ENCODE results near the gene ACTBL2. TPM values are rescaled to one million over a fixed set of nuclear protein-coding genes. Genes with fewer than 3 reads are reported as not detected.
"Not testable (repeated sequence)": the region's sequence is repeated elsewhere in the genome, so short reads cannot be mapped to it uniquely, and the experiment has no call there.

The ACTBL2 gene
- total RNA-seq, 1 experiment from 2014 or later = not detected

GRCh38 chr5:57527870-57528269 lies 45.3 kb upstream of the ACTBL2 start:
- Histone ChIP-seq H3K36me3 (ENCODE audit: insufficient read depth, low read length, poor library complexity, severe bottlenecking) (no peaks in the 10 kb centered on the region), H3K9me3 (ENCODE audit: low read depth, low read length, poor library complexity, severe bottlenecking) (no peaks in the 10 kb centered on the region), H3K27ac (ENCODE audit: low read depth, low read length, poor library complexity, severe bottlenecking) (no peak overlapping the region), H3K27me3 (replicated peaks; ENCODE audit: insufficient read depth, low read depth, low read length, poor library complexity) (no peaks in the 10 kb centered on the region), H3K4me3 (ENCODE audit: low read depth, low read length, poor library complexity, severe bottlenecking) (no peak overlapping the region), H3K4me1 (ENCODE audit: insufficient read depth, low read length, poor library complexity, severe bottlenecking) (no peaks in the 10 kb centered on the region)
- DNase-seq (ENCODE audit: low spot score) = no peak
- intact Hi-C loops (cut with micrococcal nuclease; ENCODE audit: unreplicated experiment) = no loop called here
- TF ChIP-seq EZH2 (IDR thresholded peaks at IDR 0.05; ENCODE audit: borderline replicate concordance, low read depth, low read length, poor library complexity, severe bottlenecking) = no peak
- no peak for TF ChIP-seq CTCF (conservative IDR thresholded peaks at IDR 0.05; ENCODE audit: low read depth, low read length)
- ChIA-PET POLR2A (ENCODE audit: low non-redundant PET) (no interaction called here), CTCF (no interaction called here)
- no TSS peak for BruUV-seq (replicated peaks)

GRCh38 chr5:57524348-57525060 lies 41.9 kb upstream of the ACTBL2 start:
- no peaks in the 10 kb centered on the region for H3K9me3 ChIP-seq (ENCODE audit: low read depth, low read length, poor library complexity, severe bottlenecking)
- no peak for DNase-seq (ENCODE audit: low spot score)
- ChIA-PET CTCF (no interaction called here), POLR2A (ENCODE audit: low non-redundant PET) (no interaction called here)
- H3K36me3 ChIP-seq (ENCODE audit: insufficient read depth, low read length, poor library complexity, severe bottlenecking) = no peaks in the 10 kb centered on the region
- no TSS peak for BruUV-seq (replicated peaks)
- H3K4me1 ChIP-seq (ENCODE audit: insufficient read depth, low read length, poor library complexity, severe bottlenecking) = no peaks in the 10 kb centered on the region
- no peaks in the 10 kb centered on the region for H3K27me3 ChIP-seq (replicated peaks; ENCODE audit: insufficient read depth, low read depth, low read length, poor library complexity)
- H3K27ac ChIP-seq (ENCODE audit: low read depth, low read length, poor library complexity, severe bottlenecking) = no peak overlapping the region
- TF ChIP-seq EZH2 (IDR thresholded peaks at IDR 0.05; ENCODE audit: borderline replicate concordance, low read depth, low read length, poor library complexity, severe bottlenecking) = no peak
- intact Hi-C loops (cut with micrococcal nuclease; ENCODE audit: unreplicated experiment) = no loop called here
- no peak overlapping the region for H3K4me3 ChIP-seq (ENCODE audit: low read depth, low read length, poor library complexity, severe bottlenecking)

GRCh38 chr5:57522477-57522876 lies 39.9 kb upstream of the ACTBL2 start:
- H3K4me3 ChIP-seq (ENCODE audit: low read depth, low read length, poor library complexity, severe bottlenecking); H3K36me3 ChIP-seq (ENCODE audit: insufficient read depth, low read length, poor library complexity, severe bottlenecking); intact Hi-C loops (cut with micrococcal nuclease; ENCODE audit: unreplicated experiment); POLR2A ChIA-PET (ENCODE audit: low non-redundant PET); H3K27me3 ChIP-seq (replicated peaks; ENCODE audit: insufficient read depth, low read depth, low read length, poor library complexity); H3K4me1 ChIP-seq (ENCODE audit: insufficient read depth, low read length, poor library complexity, severe bottlenecking); BruUV-seq (replicated peaks); H3K9me3 ChIP-seq (ENCODE audit: low read depth, low read length, poor library complexity, severe bottlenecking); CTCF ChIA-PET; H3K27ac ChIP-seq (ENCODE audit: low read depth, low read length, poor library complexity, severe bottlenecking); DNase-seq (ENCODE audit: low spot score): not testable (repeated sequence)

- BruUV-seq (replicated peaks); H3K9me3 ChIP-seq (ENCODE audit: low read depth, low read length, poor library complexity, severe bottlenecking); H3K36me3 ChIP-seq (ENCODE audit: insufficient read depth, low read length, poor library complexity, severe bottlenecking); H3K4me3 ChIP-seq (ENCODE audit: low read depth, low read length, poor library complexity, severe bottlenecking); DNase-seq (ENCODE audit: low spot score); H3K27me3 ChIP-seq (replicated peaks; ENCODE audit: insufficient read depth, low read depth, low read length, poor library complexity); intact Hi-C loops (cut with micrococcal nuclease; ENCODE audit: unreplicated experiment); H3K4me1 ChIP-seq (ENCODE audit: insufficient read depth, low read length, poor library complexity, severe bottlenecking); H3K27ac ChIP-seq (ENCODE audit: low read depth, low read length, poor library complexity, severe bottlenecking); POLR2A ChIA-PET (ENCODE audit: low non-redundant PET); CTCF ChIA-PET: not testable (repeated sequence)
Observed at GRCh38 chr5:57518415-57518814, 35.8 kb upstream of the ACTBL2 start.

All from A673 (cell line).